SW 1271 (cell line): ENCODE results near the gene RIT2.

ENCODE experiments used
- DNase-seq, 2 experiments: peaks; one replicate each; lab custom pipeline; 2025; lab: John Stamatoyannopoulos, UW

RIT2 gene

DNA sequence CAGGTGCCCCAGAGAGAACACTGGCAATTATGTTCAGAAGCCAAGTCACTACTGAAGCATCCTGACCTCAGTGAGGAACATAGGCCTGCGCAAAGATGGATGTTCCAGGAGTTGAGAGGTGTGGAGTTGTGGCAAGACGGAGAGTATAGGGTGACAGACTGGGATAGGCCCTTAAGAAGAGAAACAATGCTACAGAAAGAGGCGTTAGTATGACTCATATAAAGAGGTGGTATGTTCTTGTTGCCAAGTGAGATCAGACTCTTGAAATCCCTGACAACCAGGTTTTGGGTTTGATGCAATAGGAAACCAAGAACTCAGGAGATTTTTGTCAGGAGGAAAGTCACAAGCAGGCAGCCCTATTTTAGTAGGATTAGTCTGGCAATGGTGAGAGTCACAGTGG lies 185.6 kb downstream of the RIT2 start:
- DNase-seq = no peak

DNA sequence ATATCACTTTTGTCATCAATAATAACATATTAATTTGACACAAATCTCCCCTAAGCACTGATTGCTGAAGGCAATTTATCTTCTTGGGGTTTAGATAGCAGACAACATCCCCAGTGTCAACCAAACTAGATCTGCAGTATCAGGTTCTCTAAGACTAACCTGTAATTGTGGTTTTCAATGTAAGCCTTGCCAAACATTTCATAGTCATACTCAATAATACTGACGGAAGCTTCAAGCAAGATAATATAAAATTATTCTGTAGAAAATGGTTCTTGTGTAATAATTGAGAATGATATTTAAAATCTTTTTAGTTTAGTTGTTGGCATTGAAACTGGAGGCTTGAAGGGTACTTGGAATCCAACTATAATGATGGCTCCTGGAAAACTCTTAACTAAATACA lies 186.3 kb downstream of the RIT2 start:
- DNase-seq = no peak

DNA sequence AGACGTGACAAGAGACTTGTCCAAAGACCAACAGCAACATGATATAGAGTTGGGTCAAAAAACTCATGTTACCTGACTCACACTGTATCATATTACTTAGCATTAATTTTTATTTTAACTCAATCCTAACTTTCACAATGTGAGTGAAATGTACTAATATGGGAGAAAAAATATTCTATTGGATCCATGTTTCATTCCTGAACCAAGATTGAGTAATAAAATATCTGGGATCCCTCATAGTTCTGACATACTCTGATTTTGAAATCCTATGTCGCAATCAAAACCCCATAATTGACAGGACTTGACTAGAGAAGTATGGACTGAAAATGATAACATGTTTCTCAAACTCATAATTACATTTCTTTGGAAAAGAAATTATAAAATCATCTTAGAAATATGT lies 190.4 kb downstream of the RIT2 start:
- no peak for DNase-seq

DNA sequence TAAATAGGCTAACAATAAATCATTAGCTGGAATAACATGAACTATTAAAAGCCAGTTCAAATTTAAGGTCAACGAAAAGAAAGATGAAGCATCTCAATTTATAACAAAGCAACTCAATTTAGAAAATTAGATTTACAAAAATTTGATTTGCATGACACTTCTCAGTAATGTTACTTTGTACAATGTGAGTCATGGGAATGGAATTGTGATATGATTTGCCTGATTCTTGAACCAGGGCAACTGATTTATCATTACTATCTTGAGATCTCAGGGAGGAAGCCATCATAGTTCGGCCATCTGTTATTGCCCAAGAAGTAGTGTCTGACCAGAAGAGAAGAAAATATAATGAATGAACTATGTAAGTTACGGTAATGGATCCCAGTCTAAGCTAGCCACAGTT lies 193.1 kb downstream of the RIT2 start:
- no peak for DNase-seq

DNA sequence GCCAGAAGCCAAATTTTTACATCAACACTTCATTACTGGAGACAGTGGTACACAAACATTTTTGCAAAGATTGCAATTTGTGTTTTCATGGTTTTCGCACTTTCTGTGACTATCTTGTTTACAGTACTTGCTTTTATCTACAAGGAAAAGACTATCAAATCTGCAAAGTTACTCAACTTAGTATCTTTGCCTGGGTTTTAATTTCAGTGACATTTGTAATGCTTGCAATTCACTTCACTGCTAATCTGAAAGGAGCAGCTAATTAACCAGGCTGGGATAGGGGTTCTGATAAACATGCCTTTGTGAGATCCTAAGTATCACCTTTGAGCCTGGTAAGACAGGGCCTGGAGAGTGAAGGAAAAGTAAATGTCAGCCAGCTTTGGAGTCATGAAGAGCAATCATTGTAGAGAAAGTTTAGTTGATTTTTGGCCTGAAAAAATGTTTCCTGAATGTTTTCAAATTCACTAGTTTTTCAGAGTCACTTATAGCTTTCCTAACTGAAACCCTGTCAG lies 194.2 kb downstream of the RIT2 start:
- no peak for DNase-seq

DNA sequence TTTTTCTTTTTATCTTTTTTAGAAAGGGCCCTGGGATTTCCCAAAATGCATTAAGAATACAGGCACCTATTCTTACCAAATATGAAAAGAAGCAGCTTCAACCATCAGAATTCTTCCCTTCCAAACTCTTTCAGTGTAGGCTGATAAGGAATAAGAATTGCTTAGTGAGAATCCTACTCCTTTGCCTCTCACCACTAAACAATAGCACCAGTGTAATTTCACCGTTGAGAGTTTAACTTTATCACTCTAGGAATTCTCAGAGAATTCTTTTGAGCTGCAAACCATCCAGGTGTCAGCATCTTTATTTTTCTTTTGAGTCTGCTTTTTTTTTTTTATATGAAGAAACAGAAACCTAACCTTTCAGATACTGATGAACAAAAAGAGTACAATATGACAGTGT lies 194.9 kb downstream of the RIT2 start:
- DNase-seq = no peak

DNA sequence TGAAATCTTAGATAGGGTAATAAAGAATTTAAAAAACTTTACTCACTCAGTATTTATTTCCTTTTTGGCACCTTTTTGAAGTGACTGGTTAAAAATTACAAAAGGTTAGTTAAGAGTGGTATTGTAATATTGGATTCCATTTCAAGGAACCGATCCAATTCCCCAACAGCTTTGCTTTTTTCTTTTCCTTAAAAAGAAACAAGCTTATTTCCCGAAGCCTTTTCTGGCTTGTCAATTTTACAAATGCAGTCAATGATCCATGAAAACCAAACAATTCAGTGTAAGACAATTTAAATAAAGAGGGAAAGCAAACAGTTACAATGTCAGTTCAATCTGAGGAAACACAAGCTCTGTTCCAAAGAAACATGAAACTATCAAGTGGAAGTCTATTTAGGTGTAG lies 200.2 kb downstream of the RIT2 start:
- DNase-seq = no peak

DNA sequence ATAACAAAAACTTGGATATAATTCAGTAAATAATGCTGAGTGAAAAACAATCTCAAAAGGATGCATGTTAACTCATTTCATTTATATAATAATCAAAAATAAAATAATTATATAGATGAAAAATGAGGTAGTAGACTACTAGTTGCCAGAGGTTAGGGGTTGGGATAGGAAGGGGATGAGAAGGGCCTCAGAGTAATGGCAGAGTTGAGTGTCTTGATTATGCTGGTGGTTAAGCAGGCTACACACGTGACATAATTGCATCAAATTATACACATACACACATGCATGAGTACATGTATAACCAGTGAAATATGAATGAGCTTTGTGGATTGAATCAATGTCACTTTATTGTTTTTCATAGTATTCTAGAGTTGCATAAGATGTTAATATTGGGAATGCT lies 201.0 kb downstream of the RIT2 start:
- no peak for DNase-seq

DNA sequence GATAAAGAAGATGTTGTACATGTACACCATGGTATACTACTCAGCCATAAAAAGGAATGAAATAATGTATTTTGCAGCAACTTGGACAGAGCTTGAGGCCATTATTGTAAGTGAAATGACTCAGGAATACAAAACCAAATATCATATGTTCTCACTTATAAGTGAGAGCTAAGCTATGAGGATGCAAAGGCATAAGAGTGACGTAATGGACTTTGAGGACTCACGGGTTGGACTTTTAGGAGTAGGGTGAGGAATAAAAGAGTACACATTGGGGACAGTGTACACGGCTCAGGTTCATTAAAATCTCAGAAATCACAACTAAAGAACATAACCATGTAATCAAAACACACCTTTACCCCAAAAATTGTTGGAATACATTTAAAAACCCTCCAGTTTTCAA lies 206.4 kb downstream of the RIT2 start:
- DNase-seq = no peak

DNA sequence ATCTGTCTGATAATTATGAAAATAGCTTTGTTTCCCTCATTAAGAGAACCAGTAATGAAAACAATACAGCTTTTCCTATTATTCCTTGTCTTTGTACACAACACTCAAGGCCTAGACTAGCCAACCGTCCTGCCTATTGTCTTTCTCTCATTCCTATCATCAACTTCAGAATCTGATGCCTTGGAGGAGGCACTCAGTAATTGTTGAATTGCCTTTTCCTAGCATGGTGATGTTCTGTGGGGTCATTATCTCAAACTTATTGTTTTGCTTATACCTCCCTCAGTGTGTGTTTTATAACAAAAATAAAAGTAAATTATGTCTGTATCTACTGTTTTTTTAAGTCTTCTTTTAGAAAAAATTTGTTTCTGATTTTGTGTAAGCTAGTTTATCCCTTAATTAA lies 208.7 kb downstream of the RIT2 start:
- no peak for DNase-seq

DNA sequence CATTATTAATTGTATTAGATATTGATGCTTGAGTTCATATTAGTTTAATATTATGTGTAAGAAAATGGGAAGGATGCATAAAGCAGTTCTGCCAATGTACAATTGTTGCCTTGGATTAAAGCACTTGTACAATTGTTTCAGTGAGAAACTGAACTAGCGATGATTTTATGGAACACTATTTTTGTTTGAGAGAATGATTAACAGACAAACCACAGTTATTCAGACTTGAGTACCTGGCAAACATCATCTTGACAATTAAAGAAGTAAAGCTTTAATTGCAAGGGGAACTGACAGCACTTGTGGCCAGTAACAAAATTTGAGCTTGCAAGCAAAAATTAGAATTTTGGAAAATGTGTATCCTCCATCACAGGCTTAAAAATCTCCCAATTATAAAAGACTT lies 214.3 kb downstream of the RIT2 start:
- DNase-seq = no peak

DNA sequence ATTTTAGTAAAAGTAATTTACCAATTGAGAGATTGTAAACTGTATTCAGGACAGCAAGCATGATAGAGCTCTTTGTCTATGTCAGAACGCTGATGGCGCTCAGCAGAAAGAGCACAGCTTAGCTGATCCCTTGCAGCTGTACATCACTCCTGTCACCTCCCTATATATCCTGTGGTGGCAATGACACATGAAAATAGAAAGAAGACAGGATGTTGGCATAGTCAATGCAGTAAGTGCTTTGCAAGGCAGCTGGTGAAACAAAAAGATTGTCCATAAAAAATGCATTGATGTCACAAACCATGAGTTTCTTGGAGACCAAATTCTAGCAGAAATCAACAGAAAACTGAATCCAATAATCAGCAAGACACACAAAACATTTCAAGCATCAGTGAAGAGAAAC lies 221.5 kb downstream of the RIT2 start:
- no peak for DNase-seq

DNA sequence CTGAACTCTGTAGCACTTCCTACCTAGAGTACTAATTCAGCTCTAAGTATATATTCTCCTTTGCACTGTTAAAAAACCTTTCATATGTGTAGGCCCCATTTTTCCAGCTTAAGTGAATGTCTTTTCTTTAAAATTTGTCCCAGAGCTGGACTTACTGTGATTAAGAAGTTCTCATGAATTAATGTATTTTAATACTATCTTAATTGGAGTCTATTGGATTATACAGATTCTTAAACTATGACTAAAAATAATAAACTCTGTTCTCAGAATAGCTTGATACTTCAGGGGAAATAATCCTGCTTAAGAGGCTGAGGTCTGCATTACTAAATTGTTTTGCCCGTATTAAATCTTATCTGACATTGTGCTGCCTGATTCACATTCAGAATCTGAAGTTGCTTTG lies 223.3 kb downstream of the RIT2 start:
- DNase-seq = no peak

DNA sequence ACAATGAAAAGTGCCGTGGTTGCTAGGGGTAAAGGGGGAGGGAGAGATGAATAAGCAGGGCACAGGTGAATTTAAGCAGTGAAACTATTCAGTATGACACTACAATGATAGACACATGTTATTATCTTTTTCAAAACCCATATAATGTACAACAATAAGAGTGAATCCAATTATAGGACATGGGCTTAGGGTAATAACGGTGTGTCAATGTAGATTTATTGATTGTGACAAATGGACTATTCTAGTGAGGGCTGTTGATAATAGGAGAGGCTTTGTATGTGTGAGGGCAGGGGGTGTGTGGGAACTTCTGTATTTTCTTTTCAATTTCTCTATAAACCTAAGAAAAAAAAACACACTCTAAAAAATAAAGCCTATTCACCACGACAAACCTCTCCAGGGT lies 223.8 kb downstream of the RIT2 start:
- DNase-seq = no peak

DNA sequence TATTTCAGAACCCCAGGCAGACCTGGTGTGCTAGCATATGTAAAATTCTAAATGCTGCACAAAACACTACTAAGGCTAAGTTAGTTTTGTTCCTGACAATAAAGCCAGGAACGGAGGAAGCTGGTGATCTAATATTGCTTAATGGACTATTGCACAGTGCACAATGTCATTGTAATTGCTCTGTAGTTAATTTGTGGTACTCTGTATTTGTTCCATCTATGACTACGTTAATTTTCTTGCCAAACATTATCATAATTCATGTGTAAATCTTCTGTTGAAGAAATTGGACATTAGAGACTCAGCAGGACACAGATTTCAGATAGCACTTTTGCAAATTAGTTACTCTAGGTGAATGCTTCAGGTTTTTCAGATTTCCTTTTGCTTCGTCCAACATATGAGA lies 232.3 kb downstream of the RIT2 start:
- no peak for DNase-seq

DNA sequence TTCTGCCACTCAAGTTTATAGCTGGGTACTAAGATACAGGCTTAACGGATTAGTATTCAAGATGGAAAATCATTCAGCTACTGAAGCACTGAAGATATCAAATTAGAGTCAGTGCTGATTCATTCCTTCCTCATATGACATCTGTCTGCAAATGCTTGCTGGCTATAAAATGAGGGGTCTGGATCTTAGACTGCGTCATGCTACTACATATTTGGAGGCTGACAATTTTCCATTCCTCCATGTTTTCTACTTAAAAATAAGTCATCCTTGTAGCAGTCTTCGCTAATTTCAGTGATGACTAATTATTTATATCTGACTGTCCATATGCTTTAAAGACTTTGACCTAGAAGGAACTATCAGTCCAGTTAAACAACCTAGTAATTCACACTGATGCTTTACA lies 233.4 kb downstream of the RIT2 start:
- no peak for DNase-seq

DNA sequence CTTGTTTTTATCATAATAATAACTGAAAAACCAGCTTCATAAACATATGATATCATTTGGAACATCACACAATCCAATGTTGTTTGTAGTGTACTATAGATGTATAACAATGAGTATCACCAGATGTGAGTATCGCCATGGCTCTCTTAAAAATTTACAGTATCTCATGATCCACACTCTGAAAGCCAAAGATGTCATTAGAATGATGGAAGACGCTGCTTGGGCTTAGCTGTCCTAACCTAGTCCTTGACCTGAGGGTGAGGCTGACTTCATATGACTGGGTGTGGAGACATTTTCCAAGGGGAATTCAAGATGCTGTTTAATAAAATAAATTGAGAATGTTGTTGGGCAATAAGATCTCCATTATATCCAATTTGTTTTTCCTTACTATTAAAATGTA lies 242.6 kb downstream of the RIT2 start:
- DNase-seq = no peak

DNA sequence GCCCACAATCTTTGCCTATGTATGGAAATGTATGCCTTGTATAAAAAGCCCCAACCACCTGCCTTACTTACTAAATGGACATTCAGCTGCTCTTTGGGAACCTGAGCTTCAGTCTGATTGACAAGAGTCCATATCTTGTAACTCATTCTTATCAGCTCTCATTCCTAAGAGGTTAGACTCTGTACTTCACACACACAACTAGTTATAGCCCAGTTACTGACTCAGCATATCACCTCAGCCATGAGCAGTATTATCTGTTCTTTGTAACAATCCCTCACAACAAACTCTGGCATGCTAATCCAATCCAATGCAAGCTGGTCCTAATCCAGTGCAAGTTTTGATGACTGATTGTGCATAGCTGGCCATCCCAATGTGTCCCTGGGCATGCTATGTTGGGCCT lies 250.6 kb downstream of the RIT2 start:
- no peak for DNase-seq

DNA sequence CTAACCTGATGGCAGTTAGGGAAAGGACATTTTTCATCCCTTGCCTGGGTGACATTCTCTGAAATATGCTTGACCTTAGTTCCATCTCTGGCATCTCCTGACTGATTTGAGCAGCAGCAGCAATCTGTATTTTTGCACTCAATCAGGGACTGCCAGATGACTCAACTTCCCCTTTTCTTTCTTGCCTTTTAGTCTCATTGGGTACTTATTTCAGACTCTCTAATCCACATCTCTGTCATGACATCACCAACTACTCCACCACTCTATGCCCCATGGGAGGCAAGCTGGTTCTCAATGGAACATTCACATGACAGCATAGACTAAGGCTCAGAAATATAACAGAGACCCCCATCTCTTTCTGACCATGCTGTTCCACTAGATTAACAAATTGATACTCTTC lies 254.2 kb downstream of the RIT2 start:
- DNase-seq = no peak

DNA sequence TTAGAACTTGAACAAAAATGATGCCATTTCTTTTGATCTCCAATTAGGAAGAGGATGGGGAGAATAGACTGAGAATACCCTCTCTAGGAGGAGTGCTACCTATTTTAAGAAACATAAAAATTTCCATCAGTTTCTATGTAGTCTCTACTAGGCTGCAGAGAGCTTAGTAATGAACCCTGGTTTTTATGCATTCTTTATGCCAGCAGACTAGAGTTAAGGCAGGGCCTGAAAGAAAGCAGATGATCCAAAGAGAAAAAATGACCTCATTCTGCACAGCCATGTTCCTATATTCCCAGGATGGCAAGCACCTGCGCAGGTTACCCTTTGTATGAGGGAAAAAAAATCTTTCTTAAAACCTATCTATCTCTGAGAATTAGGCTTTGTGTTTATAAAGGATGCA lies 254.9 kb downstream of the RIT2 start:
- DNase-seq = no peak

DNA sequence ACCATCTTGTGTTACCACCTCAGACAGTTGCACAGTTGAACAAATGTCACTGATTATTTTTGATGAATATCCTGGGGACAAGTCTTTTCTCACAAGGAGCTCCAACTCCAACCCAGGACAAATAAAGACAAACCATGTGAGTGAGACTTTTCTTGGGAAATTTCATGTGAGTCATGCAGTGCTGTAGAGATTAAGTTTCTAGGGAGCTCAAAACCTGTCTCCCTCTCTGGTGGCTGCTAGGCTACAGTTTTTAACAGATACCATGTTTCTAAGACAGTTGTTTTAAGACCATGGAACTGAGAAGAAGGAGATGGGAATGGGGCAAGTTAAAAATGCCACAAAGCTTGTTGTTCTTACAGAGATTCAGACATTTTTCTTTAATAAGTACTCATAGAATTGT lies 255.5 kb downstream of the RIT2 start:
- DNase-seq = no peak

DNA sequence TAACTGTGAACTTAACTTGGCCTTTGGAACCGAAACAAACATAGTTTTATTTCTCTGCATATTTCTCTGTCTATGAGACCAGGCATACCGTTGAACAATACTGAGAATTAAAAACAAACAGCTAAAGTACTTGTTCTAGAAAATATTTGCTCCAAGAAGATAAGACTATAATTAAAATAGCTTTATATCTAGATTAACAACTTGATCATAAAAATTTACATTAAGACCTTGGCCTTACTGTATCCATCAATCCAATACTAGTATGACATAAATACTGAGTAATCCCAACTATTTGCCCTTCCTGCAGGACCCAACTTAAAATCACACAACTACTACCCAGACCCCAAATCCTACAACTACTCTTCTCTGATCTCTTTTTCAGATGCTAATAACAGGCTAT lies 260.9 kb downstream of the RIT2 start:
- DNase-seq = no peak

DNA sequence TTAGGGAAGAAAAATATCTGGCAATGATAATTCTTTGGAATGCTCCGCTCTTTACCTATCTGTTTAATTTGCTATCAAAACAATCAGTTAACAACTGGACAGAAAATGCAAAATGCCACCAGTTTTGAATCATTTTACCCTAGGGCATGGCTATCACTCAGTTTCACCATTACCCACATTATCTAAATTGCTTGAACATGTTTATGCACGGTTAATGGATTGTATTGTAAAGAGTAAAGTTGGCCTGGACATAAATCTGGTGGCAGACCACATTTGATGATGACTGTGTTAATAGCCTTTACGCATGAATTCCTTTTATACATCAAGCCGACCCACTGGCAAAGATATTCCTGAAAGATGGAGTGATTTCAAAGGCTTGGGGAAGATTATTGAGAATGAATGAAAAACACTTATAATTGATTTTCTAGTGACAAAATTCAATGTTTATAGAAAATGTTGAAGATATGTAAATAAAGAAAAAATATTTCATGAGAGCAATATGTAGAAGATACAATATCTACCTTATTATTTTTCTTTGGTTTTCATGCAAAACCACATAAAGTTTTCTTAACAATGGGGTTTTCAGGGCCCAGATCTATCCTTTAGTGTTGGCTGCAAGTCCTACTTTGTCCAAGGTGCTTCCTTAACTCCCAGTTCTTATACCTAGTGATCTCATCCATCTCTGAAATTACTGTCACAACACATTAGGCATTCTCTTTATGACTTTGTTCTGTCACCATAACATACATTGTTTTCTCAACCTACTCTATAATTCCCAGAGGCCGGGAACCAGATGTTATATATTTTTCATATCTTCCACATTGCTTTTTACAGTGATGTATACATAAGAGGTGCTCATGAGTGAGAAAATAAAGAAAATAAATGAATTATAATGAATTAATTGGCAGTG lies 265.1 kb downstream of the RIT2 start:
- DNase-seq = no peak

DNA sequence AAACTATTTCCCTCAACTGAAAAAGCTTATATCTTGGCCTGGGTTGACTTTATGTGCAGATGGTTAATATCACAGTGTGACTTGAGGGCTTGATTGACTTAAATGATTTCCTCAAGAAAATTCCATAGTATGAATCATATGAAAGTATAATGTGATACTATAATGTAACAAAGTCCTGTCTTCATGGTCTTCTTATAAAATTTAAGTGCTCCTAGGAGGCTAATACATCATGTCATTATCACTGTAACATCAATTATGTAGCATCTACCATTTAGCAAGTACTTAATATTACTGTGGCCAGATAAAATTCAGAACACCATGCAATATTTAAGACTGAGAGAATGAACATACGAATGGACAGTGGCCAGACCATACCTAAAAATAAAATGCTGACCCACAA lies 276.1 kb downstream of the RIT2 start:
- no peak for DNase-seq
